GM19467 (cell line): Measurements from ENCODE around the gene KLHL28.

ENCODE experiments used
- ATAC-seq: cut with Tn5 transposase; IDR thresholded peaks from one replicate; pipeline ENCODE4 v1.9.1; 2021; ENCODE audit warnings: mild to moderate bottlenecking, moderate library complexity; ENCODE audit not compliant: unreplicated experiment

The KLHL28 gene

GRCh38 chr14:44961151-44961553 is 595 bp downstream of the KLHL28 start:
- ATAC-seq: no peak

- ATAC-seq: no peak
Measured at GRCh38 chr14:44960646-44961045, 1.1 kb downstream of the KLHL28 start.

- no peak for ATAC-seq
Measured at GRCh38 chr14:44960146-44960545, 1.6 kb downstream of the KLHL28 start.

- no peak for ATAC-seq
Measured at GRCh38 chr14:44959538-44959937, 2.2 kb downstream of the KLHL28 start.

- ATAC-seq: no peak
Measured at GRCh38 chr14:44956866-44957265, 4.9 kb downstream of the KLHL28 start.

- ATAC-seq: no peak
Measured at GRCh38 chr14:44955528-44955927, 6.2 kb downstream of the KLHL28 start.

GRCh38 chr14:44954750-44955149 is 7.0 kb downstream of the KLHL28 start:
- ATAC-seq: no peak

- no peak for ATAC-seq
Measured at GRCh38 chr14:44952391-44953110, 9.2 kb downstream of the KLHL28 start.

- no peak for ATAC-seq
Measured at GRCh38 chr14:44951051-44951450, 10.7 kb downstream of the KLHL28 start.

GRCh38 chr14:44945264-44945663 is 16.5 kb downstream of the KLHL28 start:
- no peak for ATAC-seq

- no peak for ATAC-seq
Measured at GRCh38 chr14:44944107-44944506, 17.6 kb downstream of the KLHL28 start.

- ATAC-seq: no peak
Measured at GRCh38 chr14:44942436-44942835, 19.3 kb downstream of the KLHL28 start.

- no peak for ATAC-seq
Measured at GRCh38 chr14:44941591-44941990, 20.2 kb downstream of the KLHL28 start.

- no peak for ATAC-seq
Measured at GRCh38 chr14:44940944-44941343, 20.8 kb downstream of the KLHL28 start.

GRCh38 chr14:44940211-44940610 is 21.5 kb downstream of the KLHL28 start:
- ATAC-seq: no peak

GRCh38 chr14:44937547-44937946 is 24.2 kb downstream of the KLHL28 start:
- no peak for ATAC-seq

GRCh38 chr14:44935155-44935554 is 26.6 kb downstream of the KLHL28 start:
- ATAC-seq: no peak

- ATAC-seq: no peak
Measured at GRCh38 chr14:44928793-44929192, 33.0 kb downstream of the KLHL28 start.

- ATAC-seq: no peak
Measured at GRCh38 chr14:44914849-44915248, 46.9 kb downstream of the KLHL28 start.

GRCh38 chr14:44912041-44912869 is 49.5 kb downstream of the KLHL28 start:
- no peak for ATAC-seq

GRCh38 chr14:44910821-44911220 is 50.9 kb downstream of the KLHL28 start:
- ATAC-seq: no peak

GRCh38 chr14:44901696-44902095 is 60.1 kb downstream of the KLHL28 start:
- no peak for ATAC-seq
